HG02943 (cell line): ENCODE results near the gene CLASP1.
"Not testable (repeated sequence)": the region's sequence is repeated elsewhere in the genome, so short reads cannot be mapped to it uniquely, and the experiment has no call there.

Source experiments
- ATAC-seq: cut with Tn5 transposase; IDR thresholded peaks from one replicate; pipeline ENCODE4 v1.9.1; 2021; ENCODE audit warnings: mild to moderate bottlenecking, low read depth, moderate library complexity; ENCODE audit not compliant: unreplicated experiment

CLASP1 gene

DNA sequence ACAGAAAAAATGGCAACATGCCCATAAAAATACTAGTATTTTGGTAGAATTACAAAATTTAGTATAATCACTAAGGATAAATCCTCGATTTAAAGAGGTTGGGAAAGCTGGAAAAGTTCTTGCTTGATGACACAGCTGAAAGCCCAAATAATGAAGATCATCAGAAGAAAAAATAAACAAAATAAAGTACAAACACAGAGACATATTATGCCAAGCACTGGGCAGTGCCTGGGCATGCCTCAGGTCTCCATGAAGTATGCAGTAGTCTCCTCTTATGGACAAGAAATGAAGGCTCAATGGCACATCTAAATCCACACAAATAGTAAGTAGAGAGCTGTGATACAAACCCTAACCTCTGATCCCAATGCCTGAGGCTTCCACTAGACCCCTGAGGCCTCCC lies 60.9 kb downstream of the CLASP1 start:
- ATAC-seq, result no peak

DNA sequence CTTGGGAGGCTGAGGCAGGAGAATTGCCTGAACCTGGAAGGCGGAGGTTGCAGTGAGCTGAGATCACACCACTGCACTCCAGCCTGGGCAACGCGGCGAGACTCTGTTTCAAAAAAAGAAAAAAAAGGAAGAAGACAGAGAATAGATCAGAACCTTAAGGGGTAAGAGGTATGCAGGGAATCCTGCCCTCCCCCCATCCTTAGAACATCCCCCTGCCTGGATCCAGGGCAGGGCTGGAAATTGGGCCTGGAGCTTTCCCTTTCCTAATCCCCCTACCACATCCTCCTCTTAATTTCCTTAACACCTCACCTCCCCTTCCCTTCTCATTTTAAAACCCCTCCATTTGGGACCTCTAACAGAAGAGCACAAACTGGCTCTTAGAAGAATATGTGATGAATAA lies 62.1 kb downstream of the CLASP1 start:
- ATAC-seq, result no peak

DNA sequence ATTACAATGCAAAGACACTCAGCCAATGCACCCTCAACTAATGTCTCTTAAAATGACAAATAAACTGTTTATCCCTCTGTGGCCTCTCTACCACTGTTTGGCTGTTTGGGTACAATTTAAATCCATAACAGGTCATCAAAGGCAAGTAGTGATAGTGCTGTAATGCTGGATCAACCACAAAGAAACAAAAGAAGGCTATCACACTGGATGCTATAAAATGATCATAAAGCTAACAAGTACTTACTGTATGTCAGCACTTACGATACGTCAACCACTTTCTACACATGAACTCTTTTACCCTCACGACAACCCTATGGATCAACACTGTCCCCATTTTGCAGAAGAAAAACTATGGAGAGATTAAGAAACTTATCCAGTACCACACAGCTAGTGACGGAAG lies 64.5 kb downstream of the CLASP1 start:
- no peak for ATAC-seq

DNA sequence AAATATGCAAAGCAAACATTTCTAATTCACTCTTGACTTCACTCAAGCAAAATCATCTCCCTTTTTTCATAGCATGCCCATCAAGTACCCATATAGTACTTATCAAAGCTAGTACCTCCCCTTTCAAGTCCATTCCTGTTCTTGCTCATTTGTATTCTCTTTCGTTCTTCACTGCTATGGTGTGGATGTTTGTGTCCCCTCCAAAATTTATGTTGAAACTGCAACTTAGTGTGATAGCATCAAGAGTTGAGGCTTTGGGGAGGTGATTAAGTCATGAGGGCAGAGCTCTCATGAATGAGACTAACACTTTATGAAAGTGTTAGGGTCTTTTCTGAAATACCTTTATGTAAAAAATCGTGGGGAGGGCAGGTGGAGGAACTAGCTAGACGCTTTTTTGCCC lies 65.7 kb downstream of the CLASP1 start:
- ATAC-seq, result no peak

DNA sequence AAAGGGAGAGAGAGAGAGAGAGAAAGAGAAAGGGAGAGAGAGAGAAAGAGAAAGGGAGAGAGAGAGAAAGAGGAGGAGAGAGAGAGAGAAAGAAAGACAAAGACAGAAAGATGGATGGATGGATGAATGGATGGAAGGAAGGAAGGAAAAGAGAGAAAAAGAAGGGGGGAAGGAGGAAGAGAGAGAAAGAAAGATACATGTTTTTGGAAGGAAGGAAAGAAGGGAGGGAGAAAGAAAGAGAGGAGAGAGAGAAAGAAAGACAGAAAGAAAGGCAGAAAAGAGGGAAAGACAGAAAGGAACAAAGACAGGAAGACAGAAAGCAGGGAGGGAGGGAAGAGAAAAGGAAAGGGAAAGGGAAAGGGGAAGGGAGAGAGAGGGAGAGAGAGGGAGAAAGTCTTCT lies 67.0 kb downstream of the CLASP1 start:
- no peak for ATAC-seq

DNA sequence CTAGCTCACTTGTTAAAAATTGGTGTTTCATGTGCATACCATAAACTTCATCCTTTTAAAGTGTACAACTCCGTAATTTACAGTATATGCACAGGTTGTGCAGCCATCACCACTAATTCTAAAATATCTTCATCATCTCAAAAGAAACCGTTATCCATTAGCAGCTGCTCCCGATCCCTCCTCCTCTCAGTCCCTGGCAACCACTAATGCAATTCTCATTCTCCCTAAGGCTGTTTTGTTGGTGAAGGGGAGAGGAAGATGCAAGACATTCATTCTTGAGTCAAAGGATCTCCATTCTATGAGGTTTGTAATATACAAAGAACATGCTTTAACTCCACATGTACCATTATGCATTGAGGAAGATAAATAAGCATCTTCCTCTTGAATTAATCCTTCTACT lies 70.0 kb downstream of the CLASP1 start:
- no peak for ATAC-seq

DNA sequence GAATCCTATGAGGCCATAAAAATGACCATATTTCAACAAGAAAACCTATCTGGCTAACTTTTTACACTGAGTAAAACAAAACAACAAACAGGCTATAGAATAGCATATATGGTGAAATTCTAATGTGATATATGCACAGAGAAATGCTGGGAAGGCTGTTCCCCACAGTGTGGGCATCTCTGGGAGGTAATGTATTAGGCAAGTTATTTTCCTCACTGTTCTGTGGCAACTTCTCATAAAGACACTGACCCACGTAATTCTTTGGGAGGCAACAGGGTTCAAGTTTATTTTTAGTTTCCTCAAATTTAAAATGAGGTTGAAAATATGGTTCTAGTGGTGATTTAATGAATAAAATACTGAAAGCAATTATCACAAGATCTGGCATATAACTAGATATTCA lies 71.9 kb downstream of the CLASP1 start:
- ATAC-seq, result no peak

DNA sequence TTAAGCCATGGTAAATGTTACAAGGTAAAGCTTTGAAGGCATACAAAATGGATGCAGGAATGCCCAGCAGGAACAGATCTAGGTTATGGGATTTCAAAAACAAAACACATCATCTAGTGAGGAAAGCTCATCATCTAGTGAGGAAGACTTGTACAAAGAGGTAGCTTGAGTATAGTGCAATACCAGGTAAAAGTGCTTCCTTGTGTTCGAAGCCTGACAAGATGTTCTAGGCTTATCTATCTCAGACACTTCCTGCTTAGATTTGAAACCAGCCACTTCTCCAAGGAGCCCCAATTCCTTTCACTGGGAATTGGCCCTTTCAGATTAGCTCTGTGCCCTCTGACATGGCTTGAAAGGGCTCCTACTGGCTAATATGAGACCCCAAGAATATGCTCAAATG lies 73.0 kb downstream of the CLASP1 start:
- ATAC-seq, result no peak

DNA sequence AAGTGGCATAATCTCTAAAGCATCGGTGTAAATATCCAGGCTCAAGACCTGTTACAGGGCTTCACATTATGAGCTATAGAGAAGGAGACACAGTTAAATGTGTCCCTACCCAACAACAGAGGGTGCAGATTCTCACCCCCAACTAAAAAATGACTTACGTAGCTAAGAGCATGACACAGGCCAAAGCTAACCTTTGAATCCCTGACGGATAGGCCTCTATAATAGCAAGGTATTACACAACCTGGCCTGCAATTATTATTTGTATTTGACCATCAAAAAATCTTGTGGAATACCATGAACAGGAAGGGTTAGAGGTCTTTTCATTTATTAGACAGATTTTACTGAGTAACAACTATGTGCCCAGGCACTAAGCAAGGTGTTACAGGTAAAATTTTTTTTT lies 73.5 kb downstream of the CLASP1 start:
- ATAC-seq, result no peak

DNA sequence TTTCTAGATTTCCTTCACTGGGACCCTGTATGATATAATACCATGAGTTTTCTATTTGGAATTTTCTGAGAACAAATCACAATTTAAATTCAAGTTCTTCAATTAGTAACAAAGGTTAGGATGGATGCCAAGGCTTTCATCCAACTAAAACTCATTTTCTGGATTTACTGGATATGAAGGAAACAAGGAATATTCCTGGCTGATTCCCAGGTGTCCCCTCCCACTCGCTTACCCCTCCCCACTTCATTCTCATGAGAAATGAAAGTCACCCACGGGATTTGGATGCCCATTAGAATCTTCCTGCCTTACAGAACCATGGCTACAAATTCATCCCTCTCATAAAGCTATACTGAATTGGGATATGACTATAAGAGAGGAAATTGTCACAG lies 78.6 kb downstream of the CLASP1 start:
- no peak for ATAC-seq

DNA sequence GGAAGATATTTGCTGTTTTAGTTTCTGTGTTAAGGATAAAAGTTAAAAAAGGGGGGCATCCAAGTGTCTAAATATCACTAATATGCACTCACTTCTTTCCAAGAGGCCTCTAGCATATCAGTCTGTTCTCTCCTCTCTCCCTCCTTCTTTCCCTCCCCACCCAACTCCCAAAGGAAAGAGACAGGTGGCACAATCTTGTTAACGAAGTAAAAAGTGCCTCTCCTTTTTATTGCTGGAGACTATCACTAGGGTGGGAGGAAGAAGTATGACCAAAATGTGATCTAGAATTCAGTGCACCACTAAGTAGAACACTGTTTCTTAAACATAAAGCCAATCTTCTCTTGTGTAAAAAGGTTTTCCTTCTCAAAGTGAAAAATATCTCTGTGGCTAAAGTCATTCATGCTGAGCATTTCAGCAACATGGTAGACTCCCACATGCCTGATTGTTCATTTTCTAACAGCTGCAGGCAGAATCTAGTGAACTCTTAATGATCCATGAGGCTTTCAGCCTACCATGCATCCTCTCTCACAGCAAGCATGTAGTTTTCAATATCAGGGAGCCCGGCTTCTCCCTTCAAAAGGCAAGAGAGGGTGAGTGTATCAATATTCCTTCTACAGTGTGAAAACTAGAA lies 79.1 kb downstream of the CLASP1 start:
- ATAC-seq, result no peak

DNA sequence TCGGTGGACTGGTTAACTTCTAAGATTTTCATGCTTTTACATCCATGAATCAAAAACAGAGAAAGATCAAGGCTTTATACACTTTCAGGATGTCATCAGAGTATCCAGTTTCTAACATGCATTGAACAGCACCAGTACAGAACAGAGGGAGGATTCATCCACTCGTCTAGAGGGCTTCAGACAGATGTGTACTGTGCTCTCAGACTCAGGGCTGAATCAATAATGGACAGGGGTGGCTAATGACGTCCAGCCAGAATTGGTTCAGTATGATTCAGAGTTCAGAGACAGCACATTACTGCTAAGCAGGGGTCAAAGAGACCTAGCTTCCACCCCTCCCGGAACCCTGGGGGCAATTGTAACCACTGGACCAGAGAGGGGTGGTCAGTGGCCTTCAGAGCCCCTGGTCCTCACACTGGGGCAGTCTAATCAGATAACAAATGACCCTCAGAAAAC lies 81.3 kb downstream of the CLASP1 start:
- ATAC-seq, result no peak

DNA sequence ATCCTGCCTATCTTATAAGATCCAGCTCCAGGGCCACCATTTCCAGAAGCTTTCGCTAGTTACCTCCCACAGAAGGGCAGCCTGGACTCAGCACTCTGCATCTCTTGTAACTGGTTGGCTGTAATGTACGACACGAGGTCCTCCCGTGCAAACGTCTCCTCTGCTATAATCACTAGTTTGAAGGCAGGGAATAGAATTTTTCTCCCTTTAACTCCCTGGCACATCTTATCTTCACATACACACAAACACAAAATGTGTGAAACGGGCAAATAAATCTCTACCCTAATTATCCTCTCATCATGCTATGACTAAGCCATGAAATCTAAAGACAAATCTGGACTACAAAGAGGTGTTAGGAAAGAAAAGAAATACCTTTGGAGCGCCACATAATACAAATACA lies 81.8 kb downstream of the CLASP1 start:
- ATAC-seq, result no peak

DNA sequence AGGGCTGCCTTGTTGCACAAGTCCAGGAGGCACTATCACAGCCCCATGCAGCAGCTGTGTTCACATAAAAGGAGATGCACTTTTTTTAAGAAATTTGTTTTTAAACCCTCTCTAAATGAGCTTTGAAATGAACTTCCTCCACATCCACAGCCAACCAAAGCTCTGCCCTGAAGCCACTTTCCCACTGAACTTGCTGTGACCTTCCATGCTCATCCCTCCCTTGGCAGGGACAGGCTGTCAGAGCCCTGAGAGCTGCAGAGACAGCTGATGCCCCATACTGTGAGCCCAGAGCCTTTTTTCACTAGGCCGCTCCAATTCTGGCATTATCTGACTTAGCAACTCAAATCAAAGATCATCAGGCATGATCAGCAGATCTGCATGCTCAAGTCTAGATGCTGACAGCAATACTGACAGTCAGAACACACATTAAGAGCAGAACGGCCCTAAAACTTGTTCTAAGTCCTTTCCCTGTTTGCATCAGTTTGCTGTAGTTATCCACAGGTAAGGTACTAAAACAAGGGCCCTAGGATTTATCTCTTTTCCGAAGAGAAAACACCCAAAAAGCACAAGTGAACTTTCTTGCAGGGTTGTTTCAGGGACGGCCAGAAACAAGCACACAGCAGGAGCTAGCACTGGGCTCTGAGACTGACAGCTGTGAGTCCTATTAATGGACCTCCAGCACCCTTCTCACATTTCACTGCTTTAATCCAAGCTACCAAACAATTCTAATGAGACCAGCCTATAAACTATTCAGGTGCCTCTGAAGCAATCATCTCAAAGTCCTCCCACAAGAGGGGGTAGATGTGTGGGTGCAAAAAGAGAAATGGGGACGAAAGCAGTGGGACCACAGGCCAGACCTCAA lies 83.6 kb downstream of the CLASP1 start:
- no peak for ATAC-seq

DNA sequence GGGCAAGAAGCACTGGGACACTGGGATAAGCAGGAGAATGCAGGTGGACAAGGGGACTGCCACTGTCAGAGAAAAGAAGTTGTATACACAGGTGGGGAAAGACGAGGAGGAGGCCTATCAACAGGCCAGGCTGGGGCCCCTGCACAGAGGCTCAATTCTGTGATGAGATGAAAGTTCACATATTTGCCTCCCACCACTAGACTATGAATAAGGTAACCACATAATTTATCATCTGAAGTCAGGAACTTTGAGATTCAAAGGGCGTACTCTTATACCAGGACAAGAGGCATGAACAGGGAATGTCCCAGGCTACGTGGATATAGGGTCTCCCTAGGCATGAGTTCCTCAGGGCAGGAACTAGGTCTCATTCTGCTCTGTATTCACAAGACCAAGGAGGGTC lies 84.4 kb downstream of the CLASP1 start:
- no peak for ATAC-seq

DNA sequence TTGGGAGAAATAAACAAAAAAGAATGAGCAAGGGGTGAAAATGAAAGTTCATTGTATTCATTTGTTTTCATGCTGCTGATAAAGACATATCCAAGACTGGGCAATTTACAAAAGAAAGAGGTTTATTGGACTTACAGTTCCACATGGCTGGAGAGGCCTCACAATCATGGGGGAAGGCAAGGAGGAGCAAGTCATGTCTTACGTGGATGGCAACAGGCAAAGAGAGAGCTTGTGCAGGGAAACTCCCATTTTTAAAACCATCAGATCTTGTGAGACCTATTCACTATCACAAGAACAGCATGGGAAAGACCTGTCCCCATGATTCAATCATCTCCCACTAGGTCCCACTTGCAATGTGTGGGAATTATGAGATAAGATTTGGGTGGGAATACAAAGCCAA lies 85.5 kb downstream of the CLASP1 start:
- not testable (repeated sequence) for ATAC-seq

DNA sequence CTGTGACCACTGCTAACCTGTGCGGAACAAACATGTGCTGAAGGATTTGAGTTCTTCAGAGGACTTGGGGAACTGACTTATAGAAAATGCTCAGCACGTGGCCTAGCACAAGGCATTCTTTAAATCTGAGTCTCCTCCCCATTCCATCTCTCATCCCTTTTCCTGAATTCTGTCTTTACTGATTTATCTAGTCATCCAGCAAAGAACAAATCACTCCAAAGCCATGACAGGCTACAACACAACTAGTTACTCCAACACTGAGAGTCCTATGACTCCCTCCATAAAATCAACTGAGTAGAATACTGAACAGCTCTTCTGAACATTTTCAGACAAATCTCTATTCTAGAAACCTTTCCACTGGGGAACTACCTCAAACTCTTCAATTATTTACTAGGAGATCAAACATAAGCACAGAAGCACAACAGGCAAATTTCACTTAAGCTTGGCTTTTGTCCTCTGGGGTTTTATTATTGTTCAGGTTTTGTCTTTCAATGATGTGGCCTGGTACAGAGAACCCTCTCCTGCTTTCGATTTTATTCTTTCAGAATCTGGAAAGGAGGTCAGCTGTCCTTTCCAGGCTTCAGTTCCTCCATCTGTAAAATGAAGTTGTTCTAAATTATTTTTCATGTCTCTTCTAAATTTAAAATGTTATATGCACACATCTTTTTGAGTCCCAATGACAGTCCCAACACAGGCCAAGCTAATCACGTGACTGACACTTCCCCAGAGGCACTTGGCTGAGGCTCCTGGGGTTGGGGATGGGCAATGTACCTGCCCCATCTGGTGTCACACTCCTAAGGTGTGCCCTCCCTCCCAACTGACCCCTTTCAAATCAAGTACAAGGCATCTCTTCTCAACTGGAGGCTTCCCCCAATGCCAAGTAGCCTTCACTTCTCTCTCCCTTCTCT lies 86.7 kb downstream of the CLASP1 start:
- peak; percentile 58 for ATAC-seq

DNA sequence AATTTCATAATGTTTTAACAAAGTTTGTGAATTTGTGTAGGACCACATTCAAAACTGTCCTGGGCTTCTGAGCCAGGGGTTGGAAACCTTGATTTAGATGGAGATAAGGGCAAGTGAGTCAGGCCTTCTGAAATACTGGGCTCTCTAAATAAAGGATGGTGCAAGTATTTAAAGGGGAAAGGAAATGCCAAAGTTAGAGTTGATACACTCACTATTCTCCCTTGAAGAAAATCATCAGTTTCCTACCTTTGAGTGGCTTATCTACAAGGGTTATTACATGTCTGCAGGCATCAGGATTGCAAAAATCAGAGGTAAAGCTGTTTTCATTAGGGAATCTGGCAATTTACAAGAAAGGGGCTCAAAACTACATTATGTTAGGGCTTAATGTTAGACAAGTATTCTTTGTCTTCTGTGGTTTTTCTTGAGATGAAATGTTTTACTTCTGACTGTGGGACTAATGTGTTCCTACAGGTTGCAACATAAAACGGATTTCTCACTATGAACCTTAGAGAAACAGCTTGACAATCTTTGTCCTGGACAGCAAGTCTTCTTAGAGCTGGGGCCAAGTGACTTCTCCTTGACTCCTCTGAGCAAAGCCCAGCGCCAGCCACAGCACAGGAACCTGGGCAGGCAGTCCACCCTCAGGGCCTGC lies 87.5 kb downstream of the CLASP1 start:
- ATAC-seq, result no peak

DNA sequence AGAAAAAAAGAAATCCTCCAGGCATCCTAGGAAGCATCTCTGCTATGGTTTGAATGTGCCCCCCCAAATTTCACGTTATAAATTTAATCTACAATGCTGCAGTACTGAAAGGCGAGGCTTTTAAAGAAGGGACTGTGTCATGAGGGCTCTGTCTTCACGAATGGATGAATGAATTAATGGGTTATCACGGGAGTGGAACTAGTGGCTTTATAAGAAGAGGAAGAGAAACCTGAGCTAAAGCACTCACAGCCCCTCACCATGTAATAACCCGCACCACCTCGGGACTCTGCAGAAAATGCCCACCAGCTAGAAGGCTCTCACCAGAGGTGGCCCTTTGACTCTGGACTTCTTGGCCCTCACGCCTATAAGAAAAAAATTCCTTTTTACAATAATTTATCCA lies 90.9 kb downstream of the CLASP1 start:
- peak; percentile 53 for ATAC-seq

DNA sequence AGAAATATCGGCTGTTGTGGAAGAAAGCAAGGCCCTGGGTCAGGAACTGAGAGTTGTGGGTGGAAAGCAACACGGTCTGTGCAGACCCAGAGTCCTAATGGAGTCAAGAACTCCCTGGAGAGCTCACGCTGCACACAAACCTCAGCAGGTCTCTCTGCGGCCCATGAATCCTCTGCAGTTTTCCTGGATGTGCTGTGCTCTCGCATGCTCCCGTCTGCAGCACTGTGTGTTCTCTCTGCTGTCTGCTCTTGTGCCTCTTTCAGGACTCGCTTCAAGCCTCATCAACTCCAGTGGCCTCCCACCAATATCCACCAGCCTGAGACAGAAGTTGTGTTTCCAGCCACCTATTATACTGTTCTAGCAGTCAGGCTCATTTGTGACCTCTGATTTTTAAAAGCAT lies 94.3 kb downstream of the CLASP1 start:
- ATAC-seq, result no peak
